HepG2 (cell line): ENCODE measurements around the gene P2RX6. TPM values are rescaled to one million over a fixed set of nuclear protein-coding genes. Genes with fewer than 3 reads are reported as not detected.

Source experiments
- ATAC-seq: fragments of 200-7000 bp; cut with Tn5 transposase; 3 replicates; pipeline ENCODE4 v1.9.1; 2020; ENCODE audit warnings: mild to moderate bottlenecking, moderate library complexity
- BruUV-seq: library from RNA; stranded (reverse); fragments of 400-500 nt; replicated peaks from 2 replicates; lab custom pipeline; 2021; lab: Mats Ljungman, UMichigan
- CTCF ChIA-PET: fragments of 300-600 bp; formaldehyde crosslinking; extraction: SDS; loops from one replicate; lab custom pipeline; 2021; ENCODE audit warnings: low total read pairs, inconsistent platforms, low intra/inter-chr PET ratio; lab: Yijun Ruan, JAX
- POLR2A ChIA-PET: fragments of 350-600 bp; sonication (Branson Sonifier 250); formaldehyde crosslinking; loops from one replicate; lab custom pipeline; 2020; ENCODE audit warnings: antibody characterized with exemption, inconsistent platforms; lab: Yijun Ruan, JAX
- DNase-seq: peaks from one replicate; pipeline ENCODE4 v3.0.0-alpha.2; 2015; ENCODE audit warnings: low spot score
- FAIRE-seq: peaks from 3 replicates; lab custom pipeline; 2011; peaks lifted over from hg19 to GRCh38; lab: Jason Lieb, UNC
- H2AFZ ChIP-seq: one replicate; pipeline ENCODE4 v1.6.1; 2011; ENCODE audit warnings: low read length, inconsistent platforms
- H3K27ac ChIP-seq: fragments of 300-600 bp; 3 replicates; pipeline ENCODE4 v1.8.0; 2011; ENCODE audit warnings: mixed run types, mild to moderate bottlenecking, mixed read lengths, low read length, inconsistent platforms; ENCODE audit not compliant: insufficient read depth; ENCODE audit errors: extremely low read length
- H3K27me3 ChIP-seq, 2 experiments: fragments of 200-600 bp in 1 of 2; 2 replicates in 1 of 2; 3 replicates in 1 of 2; pipeline versions ENCODE4 v1.6.0 to v1.8.0; 2011; ENCODE audit warnings: low read length in 2 of 2, mild to moderate bottlenecking in 2 of 2, moderate library complexity in 2 of 2, inconsistent platforms in 1 of 2; ENCODE audit not compliant: insufficient read depth in 2 of 2, control insufficient read depth in 1 of 2
- H3K36me3 ChIP-seq, 2 experiments: fragments of 200-600 bp in 1 of 2; replicated peaks in 1 of 2; 2 replicates in 1 of 2; 3 replicates in 1 of 2; pipeline versions ENCODE4 v1.5.1 to v1.8.0; 2011; ENCODE audit warnings: low read length in 2 of 2, inconsistent platforms in 1 of 2; ENCODE audit not compliant: insufficient read depth in 2 of 2, control insufficient read depth in 1 of 2
- H3K4me1 ChIP-seq: 2 replicates; pipeline ENCODE4 v1.5.1; 2012; ENCODE audit warnings: low read length, inconsistent platforms; ENCODE audit not compliant: insufficient read depth
- H3K4me2 ChIP-seq: 2 replicates; pipeline ENCODE4 v1.6.0; 2011; ENCODE audit warnings: low read depth, low read length, inconsistent platforms
- H3K4me3 ChIP-seq, 3 experiments: fragments of 200-600 bp in 1 of 3; sonication (generic), shearing (Covaris generic) in 1 of 3; replicated peaks in 1 of 3; 2 replicates each; pipeline ENCODE4 v1.5.1; 2011 to 2016; ENCODE audit warnings: low read length in 3 of 3, inconsistent platforms in 2 of 3, low read depth in 2 of 3, mild to moderate bottlenecking in 2 of 3, control low read depth in 1 of 3, mixed read lengths in 1 of 3; ENCODE audit not compliant: insufficient read depth in 1 of 3
- H3K79me2 ChIP-seq: one replicate; pipeline ENCODE4 v1.6.1; 2011; ENCODE audit warnings: low read length, inconsistent platforms; ENCODE audit not compliant: insufficient read depth
- H3K9ac ChIP-seq: 2 replicates; pipeline ENCODE4 v1.6.0; 2011; ENCODE audit warnings: mild to moderate bottlenecking, low read depth, low read length, inconsistent platforms; ENCODE audit not compliant: insufficient read depth
- H3K9me3 ChIP-seq: 2 replicates; pipeline ENCODE4 v1.5.1; 2012; ENCODE audit warnings: mild to moderate bottlenecking, low read length
- H4K20me1 ChIP-seq: 2 replicates; pipeline ENCODE4 v1.6.0; 2011; ENCODE audit warnings: inconsistent platforms, mild to moderate bottlenecking, low read length, moderate library complexity; ENCODE audit not compliant: insufficient read depth
- CEBPZ ChIP-seq: IDR thresholded peaks from 2 replicates; pipeline ENCODE4 v1.6.1; 2012; ENCODE audit warnings: low read length, improper control_type of control experiment
- HMGXB4 ChIP-seq, 2 experiments: sonication (generic) in 1 of 2; formaldehyde crosslinking in 1 of 2; IDR thresholded peaks; 2 replicates each; pipeline versions ENCODE4 v1.4.0 to v1.6.1; 2018 to 2020; ENCODE audit warnings: missing genetic modification reagents in 2 of 2, borderline replicate concordance in 1 of 2, low read depth in 1 of 2, mild to moderate bottlenecking in 1 of 2, missing biosample characterization in 1 of 2
- HNRNPK ChIP-seq: fragments of 200-400 bp; formaldehyde crosslinking; IDR thresholded peaks from 2 replicates; pipeline ENCODE4 v1.6.1; 2018; ENCODE audit warnings: low read length, low read depth, moderate library complexity, mild to moderate bottlenecking; ENCODE audit not compliant: poor library complexity, severe bottlenecking
- KDM4B ChIP-seq: sonication (generic); formaldehyde crosslinking; IDR thresholded peaks from 2 replicates; pipeline ENCODE4 v1.4.0; 2020; ENCODE audit warnings: missing genetic modification reagents
- MED8 ChIP-seq: sonication (generic); formaldehyde crosslinking; IDR thresholded peaks from 2 replicates; pipeline ENCODE4 v1.8.1; 2023; ENCODE audit warnings: mild to moderate bottlenecking, missing genetic modification reagents; ENCODE audit not compliant: insufficient replicate concordance
- MTA1 ChIP-seq: sonication (generic); formaldehyde crosslinking; IDR thresholded peaks from 2 replicates; pipeline ENCODE4 v1.4.0; 2020; ENCODE audit warnings: missing genetic modification reagents, mild to moderate bottlenecking, borderline replicate concordance
- RXRB ChIP-seq: IDR thresholded peaks from 2 replicates; pipeline ENCODE4 v1.6.1; 2016; ENCODE audit warnings: borderline replicate concordance, missing genetic modification reagents, missing compliant biosample characterization
- TMF1 ChIP-seq: sonication (generic); formaldehyde crosslinking; IDR thresholded peaks from 2 replicates; pipeline ENCODE4 v1.8.1; 2022; ENCODE audit warnings: low read depth, missing genetic modification reagents
- ZNF274 ChIP-seq: sonication (generic); formaldehyde crosslinking; IDR thresholded peaks from 2 replicates; pipeline ENCODE4 v1.5.1; 2020; ENCODE audit warnings: mild to moderate bottlenecking, missing genetic modification reagents
- ZNF337 ChIP-seq: sonication (generic); formaldehyde crosslinking; IDR thresholded peaks from 2 replicates; pipeline ENCODE4 v1.5.1; 2020; ENCODE audit warnings: missing genetic modification reagents, low read depth, mild to moderate bottlenecking, borderline replicate concordance
- ZNF484 ChIP-seq: sonication (generic); formaldehyde crosslinking; IDR thresholded peaks from 2 replicates; pipeline ENCODE4 v1.5.1; 2020; ENCODE audit warnings: mild to moderate bottlenecking, low read depth, missing genetic modification reagents, borderline replicate concordance
- ZNF569 ChIP-seq: sonication (generic); formaldehyde crosslinking; IDR thresholded peaks from 2 replicates; pipeline ENCODE4 v1.5.0; 2020; ENCODE audit warnings: mild to moderate bottlenecking, missing genetic modification reagents, moderate library complexity, borderline replicate concordance
- ZNF616 ChIP-seq: sonication (generic); formaldehyde crosslinking; IDR thresholded peaks from 2 replicates; pipeline ENCODE4 v1.5.0; 2020; ENCODE audit warnings: low read depth, mild to moderate bottlenecking, missing genetic modification reagents
- ZNF629 ChIP-seq: sonication (generic); formaldehyde crosslinking; conservative IDR thresholded peaks from 2 replicates; pipeline ENCODE4 v1.5.0; 2020; ENCODE audit warnings: missing genetic modification reagents
- ZNF703 ChIP-seq: sonication (generic); formaldehyde crosslinking; IDR thresholded peaks from 2 replicates; pipeline ENCODE4 v1.5.1; 2020; ENCODE audit warnings: missing genetic modification reagents, mild to moderate bottlenecking, moderate library complexity, borderline replicate concordance
- ZNF790 ChIP-seq: sonication (generic); formaldehyde crosslinking; IDR thresholded peaks from 2 replicates; pipeline ENCODE4 v1.8.0; 2022; ENCODE audit warnings: missing genetic modification reagents, mild to moderate bottlenecking, borderline replicate concordance
- ZNF83 ChIP-seq: sonication (generic); formaldehyde crosslinking; IDR thresholded peaks from 2 replicates; pipeline ENCODE4 v1.4.0; 2020; ENCODE audit warnings: missing genetic modification reagents, mild to moderate bottlenecking, borderline replicate concordance
- ZSCAN30 ChIP-seq: sonication (generic); formaldehyde crosslinking; IDR thresholded peaks from 2 replicates; pipeline ENCODE4 v1.5.0; 2020; ENCODE audit warnings: mild to moderate bottlenecking, missing genetic modification reagents
- WGBS: methylation state at CpG from one replicate; pipeline ENCODE4 v1.1.6; 2017; ENCODE audit warnings: low lambda C conversion rate; 5-methylcytosine and 5-hydroxymethylcytosine counted together
- in situ Hi-C: cut with HindIII; loops from 2 replicates; pipeline ENCODE4 v1.10.0; 2017; ENCODE audit warnings: low pct_unique_long_range_greater_than_20kb; ENCODE audit not compliant: extremely low pct_ligation_motif_present
- intact Hi-C: fragments of 100-400 bp; cut with micrococcal nuclease; formaldehyde crosslinking; loops from one replicate; pipeline ENCODE4 v1.10.0; 2022; ENCODE audit not compliant: unreplicated experiment
- polyA plus RNA-seq, 8 experiments: library from polyadenylated mRNA; depleted of rRNA in 3 of 8; stranded (reverse) in 7 of 8; unstranded in 1 of 8; fragments of >200 nt; fragmentation: Illumina TruSeq in 4 of 8; extraction: Trizol in 4 of 8; gene quantifications; 2 replicates each; pipeline versions ENCODE4 v1.2.1 to v1.2.3, GENCODE V29; 2011 to 2016; ENCODE audit warnings: low read depth in 4 of 8, missing spikeins in 1 of 8, mixed read lengths in 1 of 8; ENCODE audit not compliant: insufficient read depth in 1 of 8
- total RNA-seq, 5 experiments: library from RNA; depleted of rRNA; stranded (reverse); fragments of >200 nt; fragmentation: Illumina TruSeq; extraction: Trizol; gene quantifications; 2 replicates each; pipeline ENCODE4 v1.2.3, GENCODE V29; 2016; ENCODE audit warnings: low read depth in 1 of 5

P2RX6 gene
- total and polyA plus RNA-seq, 2 of the 13 experiments (the other 11 are each of a cell fraction or from before 2014, with no cell fraction given) = 0.04 to 0.12 TPM

- no peaks in the 10 kb centered on the region for H3K9me3 ChIP-seq
- DNase-seq = peak; percentile 90
- H3K4me2 ChIP-seq = peak within 1 kb of the TSS; percentile 95
- H2AFZ ChIP-seq = no peak within 1 kb of the TSS
- H3K27ac ChIP-seq = peak within 1 kb of the TSS; percentile 94
- H4K20me1 ChIP-seq = 0 out of 2 replicates have a peak, but pooled peaks cover 2% of the 10 kb centered on the region
- peak within 1 kb of the TSS; percentile 84 for H3K9ac ChIP-seq
- ChIA-PET POLR2A (interaction anchor here (0.7 to 3.4 kb wide), 11 partner anchors 11 to 224 kb away, joined by 3 to 45 read pairs (median 8); partner anchors contain the start of genes CRKL, LZTR1 and P2RX6), CTCF (no interaction called here)
- intact Hi-C loops = loop anchor here (2.0 kb wide), 1 partner anchor 39 kb away; no protein-coding TSS in a partner anchor
- peak; percentile 92 for ATAC-seq
- 1% methylated on average over 51 of the region's 83 CpGs for WGBS
- BruUV-seq = TSS peak; percentile 84
- H3K79me2 ChIP-seq = peaks cover 18% of the 10 kb centered on the region
- H3K36me3 ChIP-seq = peaks cover 8 to 26% of the 10 kb centered on the region in 2 experiments; a peak in 4 of 5 replicates
- FAIRE-seq = peak; percentile 28
- in situ Hi-C loops = no loop called here
- peaks cover 30% of the 10 kb centered on the region for H3K4me1 ChIP-seq
- H3K4me3 ChIP-seq = peak within 1 kb of the TSS; percentile 70 to 89 (median 86)
- H3K27me3 ChIP-seq = no peaks in the 10 kb centered on the region
- TF ChIP-seq ZNF629 = no peak
- peak; percentile 31 for TF ChIP-seq RXRB (CRISPR knock-in tag)
- peak; percentile 37; the same call in 1 of the 2 replicates for TF ChIP-seq ZNF83 (CRISPR knock-in tag)
- no peak for TF ChIP-seq ZNF484
- peak; percentile 34 for TF ChIP-seq ZNF616 (CRISPR knock-in tag)
- no peak; a peak in 1 of 4 replicates for TF ChIP-seq HMGXB4 (CRISPR knock-in tag; IDR thresholded peaks at IDR 0.05; ENCODE audit: borderline replicate concordance in 1 of 2, low read depth in 1 of 2)
- TF ChIP-seq ZNF703 (CRISPR knock-in tag) = no peak
- TF ChIP-seq ZNF569 (CRISPR knock-in tag) = no peak
- no peak for TF ChIP-seq TMF1 (CRISPR knock-in tag)
- TF ChIP-seq HNRNPK = no peak
- TF ChIP-seq ZSCAN30 = peak; percentile 93
- TF ChIP-seq ZNF274 (CRISPR knock-in tag) = peak; percentile 69; the same call in 1 of the 2 replicates
- TF ChIP-seq MTA1 (CRISPR knock-in tag) = peak; percentile 91
- TF ChIP-seq ZNF337 (CRISPR knock-in tag) = no peak
- peak; percentile 79 for TF ChIP-seq MED8 (CRISPR knock-in tag)
- TF ChIP-seq KDM4B = peak; percentile 62; the same call in 1 of the 2 replicates
- no peak for TF ChIP-seq ZNF790
- no peak for TF ChIP-seq CEBPZ
Observed at GRCh38 chr22:21001601-21002325, 13.2 kb upstream of the P2RX6 start, which contains the start of gene THAP7. Gene THAP7 (minus strand): TSS chr22:21002118. CDS start chr22:21001911, 207 bp downstream.
